Measurements from ENCODE around the gene SKIL.

- TF ChIP-seq, protein P1, sequence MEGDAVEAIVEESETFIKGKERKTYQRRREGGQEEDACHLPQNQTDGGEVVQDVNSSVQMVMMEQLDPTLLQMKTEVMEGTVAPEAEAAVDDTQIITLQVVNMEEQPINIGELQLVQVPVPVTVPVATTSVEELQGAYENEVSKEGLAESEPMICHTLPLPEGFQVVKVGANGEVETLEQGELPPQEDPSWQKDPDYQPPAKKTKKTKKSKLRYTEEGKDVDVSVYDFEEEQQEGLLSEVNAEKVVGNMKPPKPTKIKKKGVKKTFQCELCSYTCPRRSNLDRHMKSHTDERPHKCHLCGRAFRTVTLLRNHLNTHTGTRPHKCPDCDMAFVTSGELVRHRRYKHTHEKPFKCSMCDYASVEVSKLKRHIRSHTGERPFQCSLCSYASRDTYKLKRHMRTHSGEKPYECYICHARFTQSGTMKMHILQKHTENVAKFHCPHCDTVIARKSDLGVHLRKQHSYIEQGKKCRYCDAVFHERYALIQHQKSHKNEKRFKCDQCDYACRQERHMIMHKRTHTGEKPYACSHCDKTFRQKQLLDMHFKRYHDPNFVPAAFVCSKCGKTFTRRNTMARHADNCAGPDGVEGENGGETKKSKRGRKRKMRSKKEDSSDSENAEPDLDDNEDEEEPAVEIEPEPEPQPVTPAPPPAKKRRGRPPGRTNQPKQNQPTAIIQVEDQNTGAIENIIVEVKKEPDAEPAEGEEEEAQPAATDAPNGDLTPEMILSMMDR (IDR thresholded peaks at IDR 0.05) = no peak
- TF ChIP-seq POLR2AphosphoS5 (IDR thresholded peaks at IDR 0.05) = no peak
- no peak for TF ChIP-seq POLR2A (IDR thresholded peaks at IDR 0.05)
- TF ChIP-seq EP300 (IDR thresholded peaks at IDR 0.05) = no peak
Measured at GRCh38 chr3:170361711-170362110, 4.2 kb downstream of the SKIL start.

All from stomach (tissue), 4 donors.